ENCODE results near the gene FIBCD1. TPM values are rescaled to one million over a fixed set of nuclear protein-coding genes. Genes with fewer than 3 reads are reported as not detected.

Gene FIBCD1
- total RNA-seq, 1 donor from 2014 or later: not detected

DNA sequence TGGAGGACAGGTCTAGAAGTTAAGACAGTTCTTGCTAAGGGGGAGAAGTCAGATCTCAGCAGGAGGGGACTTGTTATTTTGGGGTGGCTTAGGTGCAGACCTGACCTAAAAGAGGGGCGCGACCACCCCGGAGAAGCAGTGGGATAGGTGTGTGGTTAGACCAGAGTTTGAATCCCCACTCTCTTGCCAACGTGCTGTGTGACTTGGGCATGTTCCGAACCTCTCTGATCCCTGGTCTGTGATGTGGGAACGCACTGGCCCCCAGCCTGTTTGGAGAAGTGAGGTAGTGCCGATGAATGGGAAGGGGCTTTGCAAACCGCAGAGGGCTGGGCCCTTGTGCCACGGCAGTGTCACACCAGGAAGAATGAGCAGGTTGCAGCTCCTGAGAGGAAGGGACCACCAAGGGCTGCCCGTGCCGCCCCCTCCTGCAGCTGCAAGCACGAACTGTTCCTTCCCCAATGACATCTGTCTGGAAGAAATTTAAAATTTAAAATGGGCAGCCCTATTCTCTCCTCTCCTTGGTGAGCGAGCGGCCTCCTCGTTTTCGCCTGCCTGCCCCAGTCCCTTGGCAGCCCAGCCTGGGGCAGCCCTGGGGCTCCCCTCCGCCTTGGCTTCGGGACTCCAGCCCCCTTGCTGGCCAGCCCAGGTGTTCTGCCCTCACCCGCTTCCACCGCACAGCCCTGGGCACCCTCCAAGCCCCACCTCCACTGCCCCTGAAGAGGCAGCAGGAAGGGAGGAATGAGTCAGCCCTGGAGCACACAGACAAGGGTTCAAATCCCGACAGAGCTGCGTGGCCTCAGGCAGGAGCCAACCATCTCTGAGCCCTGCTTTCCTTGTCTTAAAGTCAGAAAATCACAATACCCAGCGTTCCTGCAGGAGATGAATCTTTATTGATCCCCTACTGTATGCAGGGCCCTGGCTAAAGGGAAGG is 1.6 kb downstream of the FIBCD1 start:
- no peak for DNase-seq (ENCODE audit: low spot score)

DNA sequence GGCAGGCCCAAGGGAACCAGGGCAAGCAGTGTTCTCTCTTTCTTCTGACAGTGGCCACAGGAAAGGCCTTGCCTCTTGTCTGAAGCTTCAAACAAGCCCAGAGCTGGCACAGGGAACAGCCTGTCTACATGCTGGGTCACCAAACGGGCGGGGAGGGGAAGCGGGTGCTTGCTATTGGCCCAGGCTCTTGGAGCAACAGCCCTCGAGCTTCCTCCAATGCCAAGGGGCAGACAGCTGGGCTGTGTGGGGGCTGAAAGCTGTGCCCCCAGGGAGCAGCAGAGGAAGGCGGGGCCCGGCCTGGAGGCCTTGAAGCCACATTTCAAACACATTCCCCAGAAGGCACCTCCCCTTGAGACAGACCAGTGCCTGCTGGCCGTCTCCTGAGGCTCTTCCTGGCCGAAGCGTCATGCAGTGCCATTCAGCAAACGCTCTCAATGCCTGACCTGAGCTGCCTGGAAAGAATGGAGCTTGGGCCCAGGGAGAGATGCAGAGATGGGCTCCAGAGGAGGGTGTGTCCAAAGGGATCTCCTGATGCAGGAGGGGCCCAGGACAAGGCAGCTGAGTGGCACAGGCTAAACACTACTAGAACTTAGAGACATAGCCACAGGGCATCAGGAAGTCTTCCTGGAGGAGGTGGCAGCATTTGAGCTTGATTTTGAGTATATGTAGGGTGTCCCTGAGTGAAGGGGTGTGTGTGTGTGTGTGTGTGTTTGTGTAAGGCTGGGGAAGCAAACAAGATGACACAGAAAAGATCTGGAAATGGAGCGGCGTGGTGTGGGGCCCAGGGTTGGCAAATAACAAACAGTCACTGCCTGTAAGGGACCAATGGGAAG is 2.5 kb downstream of the FIBCD1 start:
- DNase-seq (ENCODE audit: low spot score): no peak

DNA sequence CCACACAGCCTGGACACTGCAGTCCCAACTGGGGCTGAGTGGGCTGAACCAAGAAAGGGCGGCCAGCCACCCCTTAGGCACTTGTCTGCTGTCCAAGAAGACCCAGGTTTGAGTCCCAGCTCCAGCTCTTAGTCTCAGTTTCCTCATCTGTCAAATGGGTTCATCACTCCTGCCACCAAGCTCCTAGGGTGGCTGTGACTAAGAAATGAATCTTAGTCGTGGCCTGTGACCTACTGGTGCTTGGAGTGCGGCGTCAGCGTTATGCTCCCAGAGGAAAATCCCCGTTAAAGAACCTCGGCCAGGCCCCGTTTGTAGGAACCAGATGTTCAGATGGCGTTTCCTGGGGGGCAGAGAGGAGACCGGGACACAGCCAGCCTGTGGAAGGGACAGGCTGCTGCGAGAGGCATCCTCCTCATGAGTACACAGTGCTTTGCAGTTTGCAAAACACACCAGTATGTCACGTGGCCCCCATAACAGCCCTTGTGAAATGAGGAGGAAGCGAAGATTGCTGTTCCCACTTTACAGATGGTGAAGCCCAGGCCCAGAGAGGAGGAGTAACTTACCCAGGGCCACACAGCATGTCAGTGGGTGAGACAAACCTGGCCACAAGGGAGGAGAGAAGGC is 3.3 kb downstream of the FIBCD1 start:
- DNase-seq (ENCODE audit: low spot score): no peak

DNA sequence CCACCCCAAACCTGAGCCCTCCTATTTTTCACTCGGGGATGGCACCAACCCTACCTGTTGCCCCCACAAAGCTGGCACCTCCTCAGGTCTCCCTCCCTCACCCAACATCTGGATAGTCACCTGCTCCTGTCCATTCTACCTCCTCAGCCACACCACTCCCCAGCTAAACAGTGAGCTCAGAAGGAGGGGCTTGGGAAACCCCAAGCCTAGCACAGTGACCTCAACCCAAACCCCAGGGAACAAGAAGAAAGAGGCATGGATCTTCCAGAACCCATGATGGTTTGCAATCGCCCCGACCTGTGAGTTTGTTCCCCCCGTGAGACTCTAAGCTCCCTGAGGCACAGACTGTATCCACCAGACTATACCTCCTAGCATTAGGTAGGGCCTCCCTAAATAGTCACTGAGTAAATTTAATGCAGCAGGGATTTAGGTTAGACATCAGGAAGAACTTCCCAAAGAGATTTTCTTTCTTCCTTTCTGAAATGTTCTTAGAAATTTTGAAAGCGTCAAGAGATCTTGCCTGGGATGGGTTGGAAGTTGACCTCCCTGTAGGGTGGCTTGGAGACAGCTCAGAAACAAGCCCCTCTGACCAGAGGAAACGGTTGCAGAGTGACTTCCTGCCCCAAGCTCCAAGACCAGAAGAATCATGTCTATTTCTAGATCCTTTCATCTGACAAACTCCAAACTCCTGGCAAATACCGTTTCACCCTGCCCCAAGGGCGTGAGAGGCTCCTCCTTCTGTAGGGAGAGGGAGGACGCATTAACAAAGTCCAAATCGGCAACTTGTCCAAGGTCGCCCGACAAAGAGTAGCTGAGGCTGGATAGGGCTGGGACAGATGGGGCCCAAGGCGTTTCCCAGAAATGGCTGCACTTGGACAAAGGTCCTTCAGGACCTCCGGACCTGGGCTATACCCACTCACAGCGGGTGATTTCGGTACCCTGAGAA is 4.1 kb downstream of the FIBCD1 start:
- DNase-seq (ENCODE audit: low spot score): no peak

DNA sequence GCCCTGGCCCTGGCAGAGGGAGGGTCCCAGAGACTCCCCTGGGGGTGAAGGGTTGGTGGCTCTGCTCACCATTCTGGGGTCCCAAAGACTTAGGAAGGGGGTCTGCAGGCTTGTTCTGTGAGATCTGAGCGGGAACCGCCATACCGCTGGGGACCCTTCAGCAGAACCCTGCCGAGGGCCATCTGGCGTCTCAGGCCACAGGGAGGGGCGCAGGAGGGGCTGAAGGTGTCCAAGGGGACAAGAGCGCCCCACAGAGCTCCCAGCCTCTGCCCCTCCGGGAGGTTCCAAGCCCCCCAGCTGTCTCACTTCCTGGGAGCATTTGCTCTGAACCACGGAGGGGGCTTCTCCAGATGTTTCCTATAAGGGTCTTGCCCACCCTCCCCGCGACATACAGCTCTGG is 4.8 kb downstream of the FIBCD1 start:
- no peak for DNase-seq (ENCODE audit: low spot score)

DNA sequence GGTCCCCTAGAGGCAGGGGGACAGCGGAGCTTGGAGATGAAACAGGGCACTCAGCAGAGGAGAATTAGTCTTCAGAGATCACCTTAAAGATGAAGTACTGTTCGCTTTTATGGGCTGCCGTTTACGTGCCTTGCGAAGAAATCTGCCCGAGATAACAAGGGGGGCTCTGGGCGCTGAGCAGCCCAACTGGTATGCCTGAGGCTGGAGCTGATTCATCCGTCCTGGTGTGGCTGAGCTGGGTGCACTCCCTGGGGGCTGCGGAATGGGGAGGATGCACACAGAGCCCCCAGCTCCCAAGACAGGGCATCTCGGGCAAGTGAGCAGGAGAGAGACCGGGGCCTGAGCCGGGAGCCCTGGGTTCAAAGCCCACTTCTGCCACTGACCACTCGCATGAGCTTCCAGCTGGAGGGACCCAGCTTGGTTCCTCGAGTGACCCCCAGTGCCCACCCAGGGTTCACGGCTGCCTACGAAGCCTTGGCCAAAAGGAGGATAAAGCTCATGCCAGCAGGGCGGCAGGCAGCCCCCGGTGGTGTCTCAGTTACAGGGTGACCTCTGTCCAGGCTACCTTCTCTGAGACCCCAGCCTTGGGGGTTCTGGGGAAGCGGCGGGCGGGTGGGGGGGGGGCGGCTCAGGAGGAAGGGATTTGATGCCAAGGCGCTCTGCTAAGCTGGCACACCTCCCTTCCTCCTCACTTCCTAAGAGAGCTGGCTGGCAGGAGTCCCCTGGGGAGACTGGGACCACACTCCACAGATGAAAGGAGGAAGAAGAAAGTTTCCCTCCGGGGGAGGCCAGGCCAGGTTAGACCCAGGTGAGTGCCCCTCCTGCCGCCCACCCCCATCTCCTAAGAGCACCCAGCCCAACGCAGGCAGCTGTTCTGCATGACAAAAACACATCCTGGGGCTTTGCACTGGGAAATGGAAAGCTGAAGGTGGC is 5.7 kb downstream of the FIBCD1 start:
- no peak for DNase-seq (ENCODE audit: low spot score)

GRCh38 chr9:130932255-130933079 is 6.6 kb downstream of the FIBCD1 start:
- no peak for DNase-seq (ENCODE audit: low spot score)

DNA sequence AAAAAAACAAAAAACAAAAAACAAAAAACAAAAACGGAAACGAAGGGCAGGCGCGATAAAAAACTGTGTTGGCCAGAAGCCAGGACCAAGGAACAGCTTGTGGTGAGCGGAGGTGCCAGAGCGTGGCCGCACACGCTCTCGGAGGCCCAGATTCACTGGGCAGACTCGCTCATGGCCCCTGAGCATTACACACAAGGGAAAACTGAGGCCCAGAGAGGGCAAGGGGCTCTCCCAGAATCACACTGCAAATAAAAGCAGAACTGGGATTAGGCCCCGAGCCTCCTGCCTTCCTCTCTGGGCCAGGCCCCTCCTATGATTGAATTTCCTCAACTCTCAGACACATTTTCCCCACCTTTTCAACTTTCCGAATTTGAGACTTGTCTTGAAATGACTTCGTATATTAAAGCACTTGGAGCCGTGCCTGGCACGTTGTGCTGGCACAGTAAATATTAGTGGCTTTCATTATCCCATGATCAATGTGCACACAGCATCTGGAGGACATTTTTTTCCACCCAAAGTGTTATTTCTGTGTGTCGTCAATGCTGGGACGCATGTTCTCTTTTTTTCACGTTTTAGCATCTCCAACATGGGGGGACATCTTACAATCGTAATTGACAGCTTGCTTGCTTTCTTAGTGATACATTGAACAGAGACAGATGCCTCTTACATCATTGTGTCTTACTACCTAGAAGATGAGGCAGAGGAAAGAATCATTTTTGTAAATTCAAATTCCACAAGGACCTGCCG is 7.4 kb downstream of the FIBCD1 start:
- DNase-seq (ENCODE audit: low spot score): no peak

DNA sequence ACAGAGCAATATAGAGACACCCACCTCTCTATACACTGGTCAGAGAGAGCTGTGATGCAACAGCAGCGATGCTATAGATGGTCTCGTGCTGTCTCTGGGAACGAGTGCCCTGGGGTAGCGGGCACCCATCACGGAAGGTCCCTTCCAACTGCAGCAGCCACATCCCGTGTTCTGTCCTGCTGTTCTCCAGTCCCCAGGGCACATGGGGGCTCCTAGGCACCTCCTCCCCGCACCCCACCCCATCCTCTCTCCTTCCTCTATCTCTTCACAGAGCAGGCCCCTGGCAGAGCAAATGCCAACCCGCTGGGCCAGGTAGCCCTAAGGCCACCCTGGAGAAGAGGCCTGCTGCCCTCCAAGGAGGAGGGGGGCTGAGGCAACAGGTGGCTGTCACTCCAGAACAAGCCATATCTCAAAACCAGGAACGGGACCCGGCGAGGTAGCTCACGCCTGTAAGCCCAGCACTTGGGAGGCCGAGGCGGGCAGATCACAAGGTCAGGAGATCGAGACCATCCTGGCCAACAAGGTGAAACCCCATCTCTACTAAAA is 8.2 kb downstream of the FIBCD1 start:
- DNase-seq (ENCODE audit: low spot score): no peak

GRCh38 chr9:130930132-130930803 is 8.8 kb downstream of the FIBCD1 start:
- no peak for DNase-seq (ENCODE audit: low spot score)

GRCh38 chr9:130929571-130930038 is 9.4 kb downstream of the FIBCD1 start:
- DNase-seq (ENCODE audit: low spot score): no peak

- DNase-seq (ENCODE audit: low spot score): no peak
Measured at GRCh38 chr9:130927995-130928900, 10.8 kb downstream of the FIBCD1 start.

DNA sequence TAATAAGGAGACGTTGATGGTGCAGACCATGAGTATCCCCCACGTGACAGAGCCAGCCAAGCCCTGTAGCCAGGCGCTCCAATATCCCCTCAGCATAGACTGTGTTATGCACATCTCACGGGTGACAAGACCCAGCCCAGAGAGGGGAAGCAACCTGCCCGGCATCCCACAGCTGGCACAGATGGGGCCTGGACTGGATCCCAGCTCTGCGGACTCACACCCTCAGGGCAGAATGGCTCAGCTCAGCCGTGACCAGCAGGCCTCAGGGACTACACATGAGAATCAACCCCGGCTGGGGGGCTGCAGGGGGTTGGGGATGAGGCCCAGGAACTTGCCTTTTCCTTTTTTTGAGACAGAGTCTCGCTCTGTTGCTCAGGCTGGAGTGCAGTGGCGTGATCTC is 11.7 kb downstream of the FIBCD1 start:
- no peak for DNase-seq (ENCODE audit: low spot score)

GRCh38 chr9:130925050-130925678 is 13.9 kb downstream of the FIBCD1 start:
- DNase-seq (ENCODE audit: low spot score): no peak

DNA sequence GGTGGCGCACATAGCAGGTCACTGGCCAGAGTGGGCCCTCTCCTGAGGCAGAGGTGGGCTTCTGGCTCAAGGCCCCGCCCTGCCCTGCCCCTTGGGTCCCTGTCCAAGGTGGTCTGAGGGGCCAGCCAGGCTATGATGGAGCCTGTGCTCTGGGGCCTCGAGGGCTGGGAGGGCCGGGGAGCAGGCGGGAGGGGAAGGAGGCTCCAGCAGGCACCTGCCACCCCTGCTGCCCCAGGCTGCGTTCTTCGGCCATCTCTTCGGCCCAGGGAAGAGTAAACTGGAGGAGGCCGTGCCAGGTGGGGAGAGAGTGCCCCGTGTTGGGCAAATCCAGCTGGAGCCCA is 14.6 kb downstream of the FIBCD1 start:
- no peak for DNase-seq (ENCODE audit: low spot score)

All from mesenteric fat pad (tissue), 1 donor.